Measurements from ENCODE around the gene INTS11.

DNA sequence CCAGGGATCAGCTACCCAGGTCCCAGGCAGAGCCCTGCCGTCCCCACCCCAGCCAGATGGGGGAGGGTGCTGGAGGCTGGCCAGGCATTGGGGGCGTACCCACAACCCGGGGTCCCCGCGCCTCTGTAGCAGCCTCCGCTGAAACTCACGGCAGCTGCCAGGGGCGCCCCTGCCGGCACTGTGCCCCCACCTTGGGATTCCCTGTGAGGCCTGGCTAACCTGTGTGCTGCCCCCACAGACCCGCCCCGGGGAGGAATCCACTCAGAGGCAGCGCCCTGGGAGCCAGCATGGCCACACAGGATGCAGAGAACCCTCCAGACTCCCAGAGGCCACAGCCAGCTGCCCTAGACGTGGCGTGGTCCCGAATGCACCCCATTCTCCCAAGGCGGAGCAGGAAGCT is 20.9 kb upstream of the INTS11 start:
- TF ChIP-seq EZH2 (IDR thresholded peaks at IDR 0.05) (no peak), POLR2AphosphoS5 (IDR thresholded peaks at IDR 0.05; ENCODE audit: borderline replicate concordance, low read depth, low read length) (no peak)

Measured in SK-N-MC (cell line).